Stimulated activated CD4-positive, alpha-beta T cell treated with anti-CD3 and anti-CD28 coated beads, Interleukin-1b, Interleukin-23, amount 100 ng/mL, for 4 hours (primary cell): ENCODE data around the gene SELL.
"Not testable (repeated sequence)": the region's sequence is repeated elsewhere in the genome, so short reads cannot be mapped to it uniquely, and the experiment has no call there.

Source experiments
- DNase-seq, 2 donors: peaks; one replicate each; pipeline ENCODE4 v3.0.0-alpha.2; 2020; ENCODE audit warnings: low read depth in 2 of 2

Gene SELL

DNA sequence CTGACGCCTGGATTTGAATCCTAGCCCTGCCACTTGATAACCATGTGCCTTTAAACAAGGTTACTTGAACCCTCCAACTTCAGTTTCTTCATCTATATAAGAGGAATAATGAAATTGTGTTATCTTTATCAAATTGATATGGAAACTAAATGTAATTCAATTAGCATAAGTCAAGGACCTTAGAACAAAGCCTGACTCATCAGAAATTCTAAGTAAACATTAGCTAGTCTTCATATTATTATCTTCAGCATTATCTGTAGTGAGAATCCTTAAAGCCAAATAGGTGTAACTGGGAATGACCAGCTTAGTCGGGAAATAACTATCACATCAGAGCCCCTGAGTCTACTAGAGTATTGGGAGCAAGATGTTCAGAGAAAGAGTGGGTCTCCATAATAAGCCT is 6.6 kb downstream of the SELL start:
- DNase-seq, result no peak

DNA sequence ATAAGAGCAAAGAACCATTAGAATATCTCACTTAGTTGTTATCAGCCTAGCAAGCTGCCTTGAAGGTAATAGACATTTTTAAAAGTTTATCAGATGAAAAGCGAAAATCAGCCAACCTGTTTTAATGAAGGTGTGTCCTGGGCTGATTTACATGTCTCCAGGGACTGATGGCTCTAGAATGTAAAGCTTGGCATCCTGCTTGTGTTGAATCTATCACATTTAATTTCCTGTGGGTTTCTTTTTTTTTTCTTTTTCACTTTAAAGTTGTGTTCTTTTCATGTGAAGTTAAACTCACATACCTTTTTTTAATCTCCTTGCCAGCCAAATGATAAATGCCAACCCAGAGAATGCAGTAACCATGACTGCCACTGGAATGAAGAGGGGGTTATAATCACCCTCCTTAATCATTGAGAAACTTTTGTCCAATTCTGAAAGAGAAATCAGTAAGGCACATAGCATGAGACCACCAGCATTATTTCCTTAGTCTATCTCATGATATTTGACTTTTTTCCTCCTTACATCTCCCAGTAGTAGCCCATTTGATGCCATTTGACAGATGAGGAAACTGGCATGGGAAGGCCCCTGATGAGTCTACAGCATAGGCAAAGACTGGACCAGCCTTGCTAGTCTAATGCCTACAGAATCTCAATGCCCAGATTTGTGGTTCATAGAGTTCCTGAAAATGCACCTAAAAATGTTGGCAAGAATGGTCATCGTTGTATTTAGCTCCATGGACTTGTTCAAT is 10.0 kb downstream of the SELL start:
- no peak for DNase-seq

DNA sequence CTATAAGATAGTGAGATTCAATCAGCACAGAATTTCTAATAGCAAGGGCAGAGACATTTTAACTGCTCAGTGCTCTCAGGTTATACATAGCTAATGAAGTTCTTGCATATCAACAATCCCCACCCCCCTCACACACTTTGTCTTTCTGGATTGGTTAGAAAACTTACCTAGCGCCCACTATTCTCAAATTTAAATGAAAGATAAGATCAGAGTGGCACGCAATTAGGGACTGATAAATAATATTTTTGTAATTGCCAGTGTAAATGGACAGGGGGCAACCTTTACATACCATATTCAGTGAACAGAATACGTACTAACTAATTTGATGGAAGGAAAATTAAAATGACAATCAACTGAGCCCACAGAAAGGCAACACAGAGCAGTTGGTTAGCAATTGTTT is 11.7 kb downstream of the SELL start:
- no peak for DNase-seq

DNA sequence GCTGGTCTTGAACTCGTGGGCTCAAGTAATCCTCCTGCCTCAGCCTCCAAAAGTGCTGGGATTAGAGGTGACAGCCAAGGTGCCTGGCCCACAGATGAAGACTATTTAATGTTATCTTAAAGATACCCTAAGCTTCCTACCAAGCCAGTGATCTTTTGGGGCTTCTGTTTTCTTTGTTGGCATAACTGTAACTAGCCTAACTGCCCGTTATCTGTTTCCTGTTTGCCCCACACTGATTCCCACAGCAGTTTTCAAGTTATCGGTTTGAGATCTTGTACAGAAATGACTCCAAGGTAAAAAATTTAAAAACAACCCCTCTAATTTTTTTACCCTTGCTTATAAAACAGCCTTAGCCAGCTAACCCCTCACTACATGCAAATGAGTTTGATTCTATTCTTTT is 12.4 kb downstream of the SELL start:
- DNase-seq, result no peak

DNA sequence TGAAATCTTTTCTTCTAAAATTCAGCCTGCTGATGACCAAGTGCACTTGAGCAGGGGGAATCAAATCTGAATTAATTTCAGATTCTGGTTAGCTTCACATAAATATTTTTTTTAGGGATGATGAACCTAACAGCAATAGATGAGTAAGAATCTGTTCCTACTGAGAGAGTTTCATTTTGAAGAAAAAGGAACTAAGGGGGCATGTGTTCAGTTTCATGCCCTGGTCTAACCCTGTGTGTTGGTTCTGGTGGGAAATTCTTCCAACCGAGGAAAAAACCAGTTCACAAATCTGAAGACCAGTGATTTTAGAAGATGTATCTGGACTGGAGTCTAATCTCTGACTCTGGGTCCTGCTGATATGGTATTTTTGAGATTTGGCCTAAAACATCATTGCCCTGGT is 13.7 kb downstream of the SELL start:
- no peak for DNase-seq

DNA sequence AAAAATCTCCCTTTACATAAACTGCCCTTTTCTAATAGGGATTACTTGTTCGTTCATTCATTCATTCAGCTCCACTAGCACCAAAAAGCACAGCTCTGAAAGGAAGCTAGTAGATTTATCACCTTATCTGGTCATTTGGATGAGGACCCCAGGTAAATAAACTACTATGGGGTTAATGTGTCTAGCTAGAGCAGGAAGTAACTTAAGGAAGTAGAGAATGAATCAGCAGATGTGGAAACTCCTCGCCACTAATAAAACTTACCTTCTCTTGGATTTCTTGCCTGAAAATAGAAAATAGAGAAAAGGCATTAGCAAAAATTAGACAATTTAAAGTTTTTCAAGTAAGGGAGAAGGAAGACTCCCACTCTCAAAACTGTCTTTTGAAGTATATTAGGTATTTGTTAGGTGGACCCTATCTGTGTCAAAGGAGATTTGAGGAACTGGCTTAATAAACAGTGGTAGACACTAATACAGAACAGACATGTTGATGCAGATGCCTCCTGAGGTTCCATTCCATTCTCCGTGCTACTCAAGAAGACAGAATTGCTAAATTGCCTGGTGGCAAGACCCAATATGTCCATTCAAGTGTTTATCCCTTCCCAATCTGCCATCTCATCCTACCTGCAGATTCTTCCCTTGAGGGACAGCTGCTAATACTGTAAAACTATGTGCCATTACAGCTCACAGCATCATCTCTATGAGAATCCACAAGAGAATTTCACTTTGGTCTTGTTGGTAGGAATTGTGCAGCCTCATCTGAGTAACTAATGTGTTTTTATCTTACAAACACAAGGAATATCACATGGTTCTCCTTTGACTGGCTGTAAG is 14.9 kb downstream of the SELL start:
- DNase-seq, result no peak

DNA sequence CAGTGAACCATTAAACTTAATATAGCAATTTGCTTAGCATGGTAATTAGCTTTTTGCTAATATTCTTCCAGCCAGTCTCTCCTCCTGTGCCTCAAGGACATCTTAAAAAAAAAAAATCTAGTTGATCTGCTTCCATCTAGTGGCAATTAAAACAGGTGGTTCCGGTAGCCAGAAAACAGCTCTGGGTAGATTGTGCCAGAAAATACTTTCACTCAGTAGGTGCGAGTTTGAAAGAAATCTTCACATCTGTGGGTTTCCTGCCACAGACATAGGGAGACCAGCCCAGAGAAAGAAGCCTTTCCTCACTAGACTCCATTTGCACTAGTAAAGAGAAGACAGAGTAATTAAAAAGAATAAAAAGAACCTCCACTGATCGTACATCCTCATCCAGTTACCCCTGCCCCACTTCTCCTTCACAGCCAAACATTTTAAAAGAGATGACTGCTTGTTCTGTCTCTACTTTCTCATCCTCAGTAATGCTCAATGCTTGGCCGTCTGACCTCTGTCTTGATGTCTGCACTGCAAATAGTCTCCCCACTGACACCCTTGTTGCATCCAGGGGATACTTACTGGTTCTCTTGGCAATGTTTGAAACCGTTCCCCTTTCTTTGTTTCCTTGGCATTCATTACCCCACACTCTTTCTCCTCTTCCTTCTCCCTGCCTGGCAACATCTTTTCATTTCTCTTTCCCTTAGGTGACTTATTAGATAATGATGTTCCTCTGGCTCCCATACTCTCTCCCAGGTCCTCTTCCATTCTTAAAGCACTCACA is 16.9 kb downstream of the SELL start:
- DNase-seq, result no peak

DNA sequence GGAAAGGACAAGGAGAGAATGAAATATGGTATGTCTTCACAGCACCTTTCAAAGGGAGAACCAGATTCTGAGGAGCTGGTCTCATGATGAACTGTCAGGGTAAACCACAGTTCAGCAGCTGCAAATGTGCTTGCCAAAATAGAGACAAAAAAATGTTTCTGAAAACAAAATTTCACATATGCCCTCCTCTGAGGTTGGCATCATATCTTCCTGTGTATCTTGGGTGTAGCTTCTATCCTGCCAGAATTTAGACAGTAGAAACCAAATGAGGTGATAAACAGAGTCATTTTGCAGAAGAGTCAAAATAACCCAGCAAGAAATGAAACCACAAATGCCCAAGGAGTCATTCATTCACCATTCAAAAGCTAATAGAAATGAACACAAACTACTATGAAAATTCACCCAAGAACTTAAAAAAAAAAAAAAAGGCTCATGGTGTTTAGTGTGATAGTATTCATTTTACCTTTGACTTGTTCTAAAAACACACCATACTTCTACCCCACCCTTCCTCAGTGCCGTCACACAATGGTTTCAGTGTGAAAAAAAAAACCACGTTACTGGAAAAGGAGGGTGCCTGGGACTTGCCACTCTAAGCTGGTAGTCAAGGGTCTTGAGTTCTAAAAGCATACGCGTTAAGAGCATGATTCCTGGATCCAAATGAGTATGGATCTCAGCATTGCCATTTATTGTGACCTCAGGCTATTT is 18.5 kb downstream of the SELL start:
- no peak for DNase-seq

DNA sequence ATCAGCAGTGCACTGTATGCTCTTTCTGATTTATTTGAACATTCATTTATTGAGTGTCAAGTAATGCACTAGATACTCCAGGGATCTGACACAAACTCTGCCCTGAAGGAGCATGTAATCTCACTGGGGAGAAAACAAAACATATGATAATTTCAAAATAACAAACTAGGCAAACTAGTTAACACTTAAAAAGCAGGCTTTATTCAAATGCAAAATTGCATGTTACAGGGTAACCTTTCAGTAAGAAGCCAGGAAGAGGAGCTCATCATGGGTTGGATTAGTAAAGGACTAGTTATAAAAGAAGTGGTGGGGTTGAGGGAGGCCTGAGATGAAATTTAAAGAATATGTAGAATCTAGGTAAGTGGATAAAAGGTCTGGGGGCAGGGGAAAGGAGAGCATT is 20.9 kb downstream of the SELL start:
- DNase-seq, result no peak

DNA sequence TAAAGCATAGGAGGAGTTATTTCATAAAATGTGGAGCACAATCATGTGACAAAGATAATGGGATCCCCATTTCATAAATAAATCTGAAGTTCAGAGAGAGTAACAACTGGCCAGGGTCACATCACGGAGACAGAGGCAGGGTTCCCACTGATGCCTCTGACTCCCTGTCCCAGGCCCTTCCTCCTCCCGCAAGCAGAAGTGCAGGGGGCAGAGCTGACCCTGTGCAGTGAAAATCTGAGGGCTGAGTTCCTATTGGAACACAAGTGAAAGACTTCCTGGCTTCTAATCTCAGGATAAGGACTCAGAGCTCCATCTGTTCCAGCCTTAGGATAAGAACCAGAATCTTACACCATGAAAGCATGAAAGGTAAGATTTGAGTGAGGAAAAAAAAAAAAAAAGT is 22.0 kb downstream of the SELL start:
- no peak for DNase-seq

DNA sequence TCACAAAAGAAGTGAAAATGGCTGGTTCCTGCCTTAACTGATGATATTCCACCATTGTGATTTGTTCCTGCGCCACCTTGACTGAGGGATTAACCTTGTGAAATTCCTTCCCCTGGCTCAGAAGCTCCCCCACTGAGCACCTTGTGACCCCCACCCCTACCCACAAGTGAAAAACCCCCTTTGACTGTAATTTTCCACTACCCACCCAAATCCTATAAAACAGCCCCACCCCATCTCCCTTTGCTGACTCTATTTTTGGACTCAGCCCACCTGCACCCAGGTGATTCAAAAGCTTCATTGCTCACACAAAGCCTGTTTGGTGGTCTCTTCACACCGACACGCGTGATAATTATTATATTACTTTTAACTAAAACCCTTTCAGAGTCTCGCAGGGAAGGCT is 23.0 kb downstream of the SELL start:
- not testable (repeated sequence) for DNase-seq

DNA sequence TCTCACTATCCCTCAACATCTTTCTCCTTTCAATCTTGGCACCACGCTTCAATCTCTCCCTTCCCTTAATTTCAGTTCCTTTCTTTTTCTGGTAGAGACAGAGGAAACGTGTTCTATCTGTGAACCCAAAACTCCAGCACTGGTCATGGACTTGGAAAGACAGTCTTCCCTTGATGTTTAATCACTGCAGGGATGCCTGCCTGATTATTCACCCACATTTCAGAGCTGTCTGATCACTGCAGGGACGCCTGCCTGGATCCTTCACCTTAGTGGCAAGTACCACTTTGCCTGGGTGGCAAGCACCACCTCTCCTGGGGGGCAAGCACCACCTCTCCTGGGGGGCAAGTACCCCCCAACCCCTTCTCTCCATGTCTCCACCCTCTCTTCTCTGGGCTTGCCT is 27.8 kb downstream of the SELL start:
- no peak for DNase-seq

DNA sequence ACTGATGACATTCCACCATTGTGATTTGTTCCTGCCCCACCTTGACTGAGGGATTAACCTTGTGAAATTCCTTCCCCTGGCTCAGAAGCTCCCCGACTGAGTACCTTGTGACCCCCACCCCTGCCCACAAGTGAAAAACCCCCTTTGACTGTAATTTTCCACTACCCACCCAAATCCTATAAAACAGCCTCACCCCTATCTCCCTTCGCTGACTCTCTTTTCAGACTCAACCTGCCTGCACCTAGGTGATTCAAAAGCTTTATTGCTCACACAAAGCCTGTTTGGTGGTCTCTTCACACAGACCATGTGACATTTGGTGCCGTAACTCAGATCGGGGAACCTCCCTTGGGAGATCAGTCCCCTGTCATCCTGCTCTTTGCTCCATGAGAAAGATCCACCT is 28.3 kb downstream of the SELL start:
- DNase-seq, result not testable (repeated sequence)

DNA sequence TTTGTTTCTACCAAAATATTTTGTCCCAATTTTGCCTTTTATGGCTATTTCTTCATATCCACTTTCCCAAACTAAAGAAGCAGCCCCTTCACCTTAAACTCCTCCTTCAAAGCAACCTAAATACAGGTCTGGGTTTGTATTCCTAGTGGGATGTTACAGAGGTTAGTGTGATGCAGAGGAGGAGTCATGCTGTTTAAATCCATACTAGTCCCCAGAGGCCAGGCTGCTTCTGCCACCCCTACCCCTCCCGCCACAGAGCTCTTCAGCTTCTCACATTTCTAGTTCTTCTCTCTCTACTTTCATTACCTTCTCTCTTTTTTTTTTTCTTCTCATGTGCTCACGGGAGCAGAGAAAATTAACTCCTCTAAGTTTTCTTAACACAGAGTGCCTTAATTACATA is 29.3 kb downstream of the SELL start:
- no peak for DNase-seq

DNA sequence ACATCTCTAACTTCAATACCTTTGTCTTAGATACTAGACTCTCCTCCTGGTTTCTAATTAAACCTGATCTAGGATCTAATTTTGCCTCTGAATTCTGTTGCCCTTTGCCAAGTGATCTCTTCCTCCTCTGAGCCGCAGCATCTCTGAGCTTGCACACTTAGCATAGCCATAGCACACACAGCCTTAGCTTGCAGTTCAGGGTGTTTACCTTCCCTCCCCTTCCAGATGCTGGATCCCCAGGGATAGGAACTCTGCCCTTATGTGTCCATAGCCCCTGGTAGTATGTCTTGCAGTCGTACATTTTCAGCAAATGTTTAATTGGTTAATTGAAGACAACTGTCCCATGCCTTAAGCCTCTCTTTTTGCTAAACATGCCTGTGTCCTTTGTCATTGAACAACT is 30.3 kb downstream of the SELL start:
- DNase-seq, result no peak

DNA sequence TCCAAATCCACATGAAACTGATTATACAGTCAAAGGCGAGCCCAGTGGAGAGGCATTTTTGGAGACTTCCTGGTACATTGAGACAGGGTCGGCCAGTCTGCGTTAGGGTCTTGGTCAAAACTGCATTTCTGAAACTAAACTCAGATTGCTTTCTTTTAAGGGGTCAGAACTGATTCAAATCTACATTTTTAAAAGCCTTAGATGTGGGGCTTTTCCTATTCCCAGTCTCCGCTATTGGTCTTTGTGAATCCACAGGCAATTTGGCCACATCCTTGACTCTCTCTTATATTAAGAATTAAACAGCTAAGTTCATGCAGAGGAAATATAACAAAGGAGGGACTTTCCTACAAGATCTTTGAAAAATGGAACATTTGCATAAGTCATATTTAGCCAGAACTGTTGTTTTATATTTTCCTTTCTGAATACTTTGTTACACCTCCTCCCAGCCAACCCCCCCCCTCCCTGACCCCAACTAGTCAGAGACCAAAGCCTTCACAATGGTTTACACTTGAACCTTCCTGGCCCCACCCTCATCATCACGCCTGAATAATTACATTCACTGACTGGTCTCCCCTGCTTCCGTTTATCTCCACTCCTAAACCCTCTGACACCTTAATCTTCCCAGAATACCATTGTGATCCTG is 30.9 kb downstream of the SELL start:
- DNase-seq, result peak in 1 of 2 donors; percentile 47

DNA sequence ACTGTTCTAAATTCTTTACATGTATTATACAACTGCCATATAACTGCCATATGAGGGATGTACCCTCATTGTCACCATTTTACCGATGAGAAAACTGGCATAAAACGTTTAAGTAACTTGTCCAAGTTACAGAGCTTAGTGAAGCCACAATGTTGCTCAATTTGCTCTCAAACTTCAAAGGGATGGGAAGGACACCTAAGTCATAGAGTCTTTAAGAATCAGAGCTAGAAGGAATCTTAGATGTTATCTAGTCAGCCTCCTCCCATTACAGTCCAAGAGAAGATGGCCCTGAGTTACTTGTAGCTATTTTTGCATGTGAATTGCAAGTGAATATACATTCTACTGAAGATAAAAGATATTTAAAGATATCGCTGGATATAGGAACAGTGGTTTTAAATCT is 31.7 kb downstream of the SELL start:
- no peak for DNase-seq

DNA sequence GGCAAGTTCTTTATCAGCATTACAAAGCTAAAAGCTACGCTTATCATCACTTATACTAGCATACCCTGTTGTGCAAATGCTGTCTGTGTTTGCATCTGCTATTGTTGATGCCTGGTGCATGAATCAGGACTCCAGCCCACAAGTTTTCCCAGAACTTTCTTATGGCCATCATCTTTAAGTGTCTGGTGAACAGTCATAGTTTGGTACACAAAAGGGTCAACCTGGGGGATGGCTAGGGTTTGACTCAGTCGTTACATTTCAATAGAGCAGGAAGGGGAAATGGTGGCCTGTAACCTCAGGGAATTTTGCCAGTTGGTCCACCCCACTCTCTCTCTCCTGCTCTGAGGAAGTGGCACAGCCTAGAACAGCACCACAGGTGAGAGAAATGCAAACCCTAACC is 35.4 kb downstream of the SELL start:
- no peak for DNase-seq

DNA sequence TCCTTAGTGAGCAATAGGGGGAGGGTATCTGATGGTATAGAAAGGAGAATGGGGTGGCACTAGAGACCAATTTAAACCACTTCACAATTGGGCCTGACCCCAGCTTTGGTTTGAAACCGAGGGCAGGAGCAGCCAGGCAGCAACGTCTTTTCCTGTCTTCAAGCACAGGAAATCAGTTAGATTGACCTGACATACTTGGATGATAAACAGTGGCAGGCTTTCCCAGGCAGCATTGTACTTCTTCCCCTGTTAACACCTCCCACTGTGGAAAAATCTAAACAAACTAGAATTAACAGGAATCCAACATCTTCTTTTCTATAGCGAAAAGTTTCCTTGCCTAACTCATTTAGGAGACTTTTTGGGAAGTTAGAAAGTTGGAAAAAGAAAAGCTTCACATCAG is 40.6 kb downstream of the SELL start:
- no peak for DNase-seq

DNA sequence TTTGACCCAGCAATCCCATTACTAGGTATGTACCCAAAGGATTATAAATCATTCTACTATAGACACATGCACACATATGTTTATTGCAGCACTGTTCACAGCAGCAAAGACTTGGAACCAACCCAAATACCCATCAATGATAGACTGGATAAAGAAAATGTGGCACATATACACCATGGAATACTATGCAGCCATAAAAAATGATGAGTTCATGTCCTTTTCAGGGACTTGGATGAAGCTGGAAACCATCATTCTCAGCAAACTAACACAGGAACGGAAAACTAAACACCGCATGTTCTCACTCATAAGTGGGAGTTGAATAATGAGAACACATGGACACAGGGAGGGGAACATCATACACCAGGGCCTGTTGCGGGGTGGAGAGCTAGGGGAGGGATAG is 41.2 kb downstream of the SELL start:
- DNase-seq, result not testable (repeated sequence)
